CD8-positive, alpha-beta memory T cell (primary cell): Measurements from ENCODE around the gene ADPRHL1. TPM values are rescaled to one million over a fixed set of nuclear protein-coding genes. Genes with fewer than 3 reads are reported as not detected.

Experiments
- CTCF ChIA-PET: fragments of 350-600 bp; sonication (Branson Sonifier 250); formaldehyde crosslinking; loops from one replicate; lab custom pipeline; 2021; ENCODE audit warnings: antibody characterized with exemption; lab: Charles Lee
- POLR2A ChIA-PET: fragments of 350-600 bp; sonication (Branson Sonifier 250); formaldehyde crosslinking; loops from one replicate; lab custom pipeline; 2021; ENCODE audit warnings: antibody characterized with exemption; lab: Charles Lee
- DNase-seq, 5 donors: peaks; one replicate each; pipeline versions ENCODE4 v3.0.0 to v3.0.0-alpha.2; 2020 to 2022; ENCODE audit warnings: mixed read lengths in 1 of 5
- H3K27ac ChIP-seq: one replicate; pipeline ENCODE4 v1.7.0; 2013; ENCODE audit warnings: low read depth, mild to moderate bottlenecking, low read length, moderate library complexity
- H3K27me3 ChIP-seq: 2 replicates; pipeline ENCODE4 v1.7.0; 2013; ENCODE audit warnings: low read length, mild to moderate bottlenecking; ENCODE audit not compliant: insufficient read depth, poor library complexity, severe bottlenecking
- H3K36me3 ChIP-seq: 2 replicates; pipeline ENCODE4 v1.7.0; 2013; ENCODE audit warnings: mild to moderate bottlenecking, low read length, moderate library complexity; ENCODE audit not compliant: insufficient read depth
- H3K4me1 ChIP-seq: 2 replicates; pipeline ENCODE4 v1.7.0; 2013; ENCODE audit warnings: mild to moderate bottlenecking, low read length, moderate library complexity; ENCODE audit not compliant: insufficient read depth
- H3K4me3 ChIP-seq: 2 replicates; pipeline ENCODE4 v1.7.0; 2013; ENCODE audit warnings: mild to moderate bottlenecking, low read length
- H3K9me3 ChIP-seq: 2 replicates; pipeline ENCODE4 v1.7.0; 2013; ENCODE audit warnings: mild to moderate bottlenecking, low read length
- H3K27ac Mint-ChIP-seq, 8 donors: one replicate each; pipeline ENCODE4 v1.8.0; 2020 to 2021; ENCODE audit warnings: mixed read lengths in 8 of 8, mild to moderate bottlenecking in 6 of 8, inconsistent platforms in 3 of 8, moderate library complexity in 3 of 8
- H3K27me3 Mint-ChIP-seq, 2 donors: one replicate each; pipeline ENCODE4 v1.8.0; 2020 to 2021; ENCODE audit warnings: mixed read lengths in 2 of 2, mild to moderate bottlenecking in 1 of 2, moderate library complexity in 1 of 2
- H3K36me3 Mint-ChIP-seq, 3 donors: one replicate each; pipeline ENCODE4 v1.8.0; 2020 to 2021; ENCODE audit warnings: mixed read lengths in 3 of 3, inconsistent platforms in 1 of 3, mild to moderate bottlenecking in 1 of 3
- H3K4me1 Mint-ChIP-seq, 3 donors: one replicate each; pipeline ENCODE4 v1.8.0; 2020 to 2021; ENCODE audit warnings: mixed read lengths in 3 of 3, inconsistent platforms in 1 of 3, mild to moderate bottlenecking in 1 of 3
- H3K4me3 Mint-ChIP-seq, 7 donors: one replicate each; pipeline ENCODE4 v1.8.0; 2020 to 2021; ENCODE audit warnings: mixed read lengths in 7 of 7, mild to moderate bottlenecking in 6 of 7, moderate library complexity in 4 of 7, inconsistent platforms in 2 of 7
- H3K9me3 Mint-ChIP-seq, 5 donors: one replicate each; pipeline ENCODE4 v1.8.0; 2020 to 2022; ENCODE audit warnings: mixed read lengths in 5 of 5, mild to moderate bottlenecking in 3 of 5, moderate library complexity in 2 of 5, inconsistent platforms in 1 of 5
- polyA plus RNA-seq: library from polyadenylated mRNA; unstranded; fragments of 300-500 nt; fragmentation: Illumina TruSeq; gene quantifications from one replicate; pipeline ENCODE4 v1.2.3, GENCODE V29; 2021
- total RNA-seq, 2 experiments: library from RNA; stranded (reverse); gene quantifications; one replicate each; pipeline ENCODE4 v1.2.3, GENCODE V29; 2021

Gene ADPRHL1
- total and polyA plus RNA-seq, 3 experiments from 2014 or later: 0.56 to 0.85 (median 0.84) TPM

GRCh38 chr13:113401452-113402415, 51.6 kb downstream of the ADPRHL1 start:
- no peak for DNase-seq
- Histone ChIP-seq H3K4me1 (no peaks in the 10 kb centered on the region), H3K9me3 (no peaks in the 10 kb centered on the region), H3K4me3 (no peak overlapping the region), H3K27me3 (no peaks in the 10 kb centered on the region), H3K27ac (no peak overlapping the region), H3K36me3 (no peaks in the 10 kb centered on the region)
- Mint-ChIP-seq H3K36me3 (no peaks in the 10 kb centered on the region), H3K4me1 (no peaks in the 10 kb centered on the region), H3K27me3 (peaks cover 2 to 12% of the 10 kb centered on the region in 2 donors), H3K27ac (no peak overlapping the region), H3K9me3 (no peaks in the 10 kb centered on the region), H3K4me3 (no peak overlapping the region)
- ChIA-PET CTCF (no interaction called here), POLR2A (no interaction called here)

- Mint-ChIP-seq H3K4me1 (no peaks in the 10 kb centered on the region), H3K4me3 (peak overlapping the region in 1 of 7 donors; percentile 52), H3K27ac (no peak overlapping the region), H3K9me3 (no peaks in the 10 kb centered on the region), H3K36me3 (no peaks in the 10 kb centered on the region), H3K27me3 (peaks cover 2 to 12% of the 10 kb centered on the region in 2 donors)
- CTCF ChIA-PET: no interaction called here
- Histone ChIP-seq H3K4me1 (no peaks in the 10 kb centered on the region), H3K36me3 (no peaks in the 10 kb centered on the region), H3K9me3 (no peaks in the 10 kb centered on the region), H3K4me3 (no peak overlapping the region), H3K27me3 (no peaks in the 10 kb centered on the region), H3K27ac (no peak overlapping the region)
- no peak for DNase-seq
- POLR2A ChIA-PET: no interaction called here
These were observed 52.5 kb downstream of the ADPRHL1 start for GRCh38 chr13:113400621-113401451.

GRCh38 chr13:113399755-113400149, 53.5 kb downstream of the ADPRHL1 start:
- POLR2A ChIA-PET: no interaction called here
- H3K36me3 Mint-ChIP-seq: no peaks in the 10 kb centered on the region
- peaks cover 2 to 12% of the 10 kb centered on the region in 2 donors for H3K27me3 Mint-ChIP-seq
- Histone ChIP-seq H3K4me3 (no peak overlapping the region), H3K27me3 (no peaks in the 10 kb centered on the region), H3K9me3 (no peaks in the 10 kb centered on the region), H3K4me1 (no peaks in the 10 kb centered on the region), H3K27ac (no peak overlapping the region), H3K36me3 (no peaks in the 10 kb centered on the region)
- CTCF ChIA-PET: no interaction called here
- no peak for DNase-seq
- H3K4me1 Mint-ChIP-seq: no peaks in the 10 kb centered on the region
- H3K27ac Mint-ChIP-seq: peak overlapping the region in 1 of 8 donors; percentile 14
- no peaks in the 10 kb centered on the region for H3K9me3 Mint-ChIP-seq
- H3K4me3 Mint-ChIP-seq: no peak overlapping the region

- H3K4me3 Mint-ChIP-seq: no peak overlapping the region
- DNase-seq: no peak
- H3K27me3 Mint-ChIP-seq: peaks cover 2 to 9% of the 10 kb centered on the region in 2 donors
These were observed 54.1 kb downstream of the ADPRHL1 start for GRCh38 chr13:113398963-113399754.

GRCh38 chr13:113397608-113398425, 55.5 kb downstream of the ADPRHL1 start:
- Histone ChIP-seq H3K36me3 (no peaks in the 10 kb centered on the region), H3K27ac (no peak overlapping the region), H3K4me3 (no peak overlapping the region), H3K9me3 (no peaks in the 10 kb centered on the region), H3K4me1 (peaks cover 4% of the 10 kb centered on the region), H3K27me3 (no peaks in the 10 kb centered on the region)
- peaks cover 0 to 9% of the 10 kb centered on the region in 2 donors for H3K27me3 Mint-ChIP-seq
- ChIA-PET POLR2A (no interaction called here), CTCF (interaction anchor here (1.4 kb wide), 1 partner anchor 455 kb away, joined by 3 read pairs; no protein-coding TSS in a partner anchor)
- peaks cover 3 to 5% (median 5%) of the 10 kb centered on the region in 3 donors for H3K4me1 Mint-ChIP-seq
- H3K4me3 Mint-ChIP-seq: peak overlapping the region in 1 of 7 donors; percentile 27
- no peak for DNase-seq
- no peaks in the 10 kb centered on the region for H3K9me3 Mint-ChIP-seq
- H3K36me3 Mint-ChIP-seq: no peaks in the 10 kb centered on the region
- H3K27ac Mint-ChIP-seq: no peak overlapping the region

More at GRCh38 chr13:113398963-113399754, 54.1 kb downstream of the ADPRHL1 start:
- CTCF ChIA-PET: no interaction called here
- H3K4me1 Mint-ChIP-seq: no peaks in the 10 kb centered on the region
- POLR2A ChIA-PET: no interaction called here
- no peak overlapping the region for H3K4me3 ChIP-seq
- no peak overlapping the region for H3K27ac ChIP-seq
- H3K36me3 ChIP-seq: no peaks in the 10 kb centered on the region
- no peaks in the 10 kb centered on the region for H3K27me3 ChIP-seq
- no peaks in the 10 kb centered on the region for H3K9me3 ChIP-seq
- no peaks in the 10 kb centered on the region for H3K9me3 Mint-ChIP-seq
- no peaks in the 10 kb centered on the region for H3K36me3 Mint-ChIP-seq
- H3K27ac Mint-ChIP-seq: peak overlapping the region in 1 of 8 donors; percentile 14
- H3K4me1 ChIP-seq: peaks cover 3% of the 10 kb centered on the region

GRCh38 chr13:113394339-113394640, 59.0 kb downstream of the ADPRHL1 start:
- Mint-ChIP-seq H3K27me3 (peaks cover 1 to 3% of the 10 kb centered on the region in 2 donors), H3K27ac (no peak overlapping the region), H3K36me3 (no peaks in the 10 kb centered on the region), H3K4me1 (peaks cover 3 to 5% (median 5%) of the 10 kb centered on the region in 3 donors), H3K9me3 (no peaks in the 10 kb centered on the region), H3K4me3 (peak overlapping the region in 5 of 7 donors; percentile 43 to 63 (median 51))
- Histone ChIP-seq H3K27me3 (no peaks in the 10 kb centered on the region), H3K9me3 (no peaks in the 10 kb centered on the region), H3K36me3 (no peaks in the 10 kb centered on the region), H3K27ac (no peak overlapping the region), H3K4me1 (peaks cover 4% of the 10 kb centered on the region), H3K4me3 (no peak overlapping the region)
- no peak for DNase-seq
- ChIA-PET CTCF (interaction anchor here (0.9 to 1.2 kb wide), 10 partner anchors 184 to 458 kb away, joined by 3 to 5 read pairs (median 3); partner anchors contain the start of gene CUL4A), POLR2A (no interaction called here)
